GM12864 (cell line): ENCODE results near the gene CHRNA3.

ENCODE experiments used
- DNase-seq: peaks from one replicate; pipeline ENCODE4 v3.0.0-alpha.2; 2011; ENCODE audit warnings: low read depth
- H3K4me3 ChIP-seq: 2 replicates; pipeline ENCODE4 v1.5.1; 2011; ENCODE audit warnings: mild to moderate bottlenecking, low read depth, low read length, control low read depth
- TF ChIP-seq, protein P1 (sequence below): IDR thresholded peaks from 2 replicates; pipeline ENCODE4 v1.5.1; 2011; ENCODE audit warnings: low read depth, mild to moderate bottlenecking, moderate library complexity, low read length, control low read depth, inconsistent platforms; ENCODE audit errors: missing control alignments

The CHRNA3 gene

DNA sequence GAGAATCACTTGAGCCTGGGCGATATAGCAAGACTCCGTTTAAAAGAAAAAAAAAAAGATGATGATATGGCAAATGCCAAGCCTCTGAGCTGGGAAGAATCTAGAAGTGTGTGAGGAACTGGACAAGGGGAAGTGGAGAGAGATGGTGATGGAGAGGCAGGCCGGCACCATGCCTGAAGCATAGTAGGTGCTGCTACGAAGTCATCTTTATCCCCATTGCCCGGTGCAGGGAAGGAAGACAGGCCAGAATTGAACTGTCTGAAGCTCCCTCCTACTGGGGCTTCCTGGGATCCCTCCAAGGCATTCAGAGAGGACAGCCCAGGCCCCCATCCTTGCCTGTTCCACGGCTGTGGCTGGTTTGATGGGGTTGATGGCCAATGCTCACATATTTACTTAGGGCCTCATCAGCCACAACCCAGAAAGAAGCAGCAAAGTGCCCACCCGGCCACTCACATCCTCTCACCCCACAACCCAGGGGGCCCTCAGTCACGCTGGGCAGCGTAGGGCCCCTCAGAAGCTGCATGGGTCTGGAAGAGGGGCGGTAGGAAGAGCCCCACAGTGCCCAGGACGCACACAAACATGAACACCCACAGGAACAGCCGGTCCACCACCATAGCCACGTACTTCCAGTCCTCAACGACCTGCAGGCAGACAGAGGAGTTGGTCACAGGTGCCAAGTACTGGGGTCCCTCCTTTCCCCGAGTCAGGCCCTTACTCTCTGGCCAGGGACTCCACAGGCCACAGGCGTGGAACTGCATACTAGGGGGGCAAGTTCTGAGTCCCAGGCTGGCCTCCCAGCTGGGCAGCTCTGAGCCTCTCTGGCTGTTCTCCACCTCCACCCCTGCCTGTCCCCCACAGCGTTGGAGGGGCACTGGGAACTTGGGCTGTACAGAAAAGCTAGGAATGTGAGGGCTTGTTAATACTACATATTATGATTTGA lies 4.1 kb upstream of the CHRNA3 start:
- TF ChIP-seq, protein P1, sequence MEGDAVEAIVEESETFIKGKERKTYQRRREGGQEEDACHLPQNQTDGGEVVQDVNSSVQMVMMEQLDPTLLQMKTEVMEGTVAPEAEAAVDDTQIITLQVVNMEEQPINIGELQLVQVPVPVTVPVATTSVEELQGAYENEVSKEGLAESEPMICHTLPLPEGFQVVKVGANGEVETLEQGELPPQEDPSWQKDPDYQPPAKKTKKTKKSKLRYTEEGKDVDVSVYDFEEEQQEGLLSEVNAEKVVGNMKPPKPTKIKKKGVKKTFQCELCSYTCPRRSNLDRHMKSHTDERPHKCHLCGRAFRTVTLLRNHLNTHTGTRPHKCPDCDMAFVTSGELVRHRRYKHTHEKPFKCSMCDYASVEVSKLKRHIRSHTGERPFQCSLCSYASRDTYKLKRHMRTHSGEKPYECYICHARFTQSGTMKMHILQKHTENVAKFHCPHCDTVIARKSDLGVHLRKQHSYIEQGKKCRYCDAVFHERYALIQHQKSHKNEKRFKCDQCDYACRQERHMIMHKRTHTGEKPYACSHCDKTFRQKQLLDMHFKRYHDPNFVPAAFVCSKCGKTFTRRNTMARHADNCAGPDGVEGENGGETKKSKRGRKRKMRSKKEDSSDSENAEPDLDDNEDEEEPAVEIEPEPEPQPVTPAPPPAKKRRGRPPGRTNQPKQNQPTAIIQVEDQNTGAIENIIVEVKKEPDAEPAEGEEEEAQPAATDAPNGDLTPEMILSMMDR: no peak
- DNase-seq: no peak
- no peak overlapping the region for H3K4me3 ChIP-seq

DNA sequence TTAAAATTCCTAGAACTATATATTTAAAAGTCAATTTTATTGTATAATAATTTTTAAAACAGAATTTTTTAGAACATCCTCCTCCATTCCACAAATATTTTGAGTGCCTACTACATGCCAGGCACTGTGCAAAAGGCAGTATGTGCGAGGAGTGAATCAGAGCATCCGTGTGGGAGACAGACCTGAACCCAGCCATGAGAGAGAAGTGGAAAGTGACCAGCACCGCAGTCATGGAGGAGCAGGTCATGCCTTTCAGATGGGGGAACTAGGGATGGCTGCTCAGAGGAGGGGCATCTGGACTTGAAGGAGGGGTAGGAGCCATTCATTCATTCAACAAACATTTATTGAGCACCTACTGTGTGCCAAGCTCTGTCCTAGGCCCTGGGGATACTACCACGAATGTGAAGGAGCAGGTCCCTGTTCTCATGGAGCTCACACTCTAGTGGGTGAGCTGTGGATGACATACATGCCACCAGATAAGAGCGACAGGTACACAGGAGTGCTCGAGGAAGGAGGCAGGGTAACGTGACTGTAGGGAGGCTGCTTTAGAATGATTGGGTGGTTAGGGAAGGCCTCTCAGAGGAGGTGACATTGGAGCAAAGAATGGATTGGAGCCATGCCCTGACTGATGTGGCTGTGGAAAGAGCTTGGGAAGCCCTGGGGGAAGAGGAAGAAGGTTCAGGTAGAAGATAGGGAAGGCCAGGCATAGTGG lies 3.1 kb upstream of the CHRNA3 start:
- no peak overlapping the region for H3K4me3 ChIP-seq
- TF ChIP-seq, protein P1: no peak
- DNase-seq: no peak

DNA sequence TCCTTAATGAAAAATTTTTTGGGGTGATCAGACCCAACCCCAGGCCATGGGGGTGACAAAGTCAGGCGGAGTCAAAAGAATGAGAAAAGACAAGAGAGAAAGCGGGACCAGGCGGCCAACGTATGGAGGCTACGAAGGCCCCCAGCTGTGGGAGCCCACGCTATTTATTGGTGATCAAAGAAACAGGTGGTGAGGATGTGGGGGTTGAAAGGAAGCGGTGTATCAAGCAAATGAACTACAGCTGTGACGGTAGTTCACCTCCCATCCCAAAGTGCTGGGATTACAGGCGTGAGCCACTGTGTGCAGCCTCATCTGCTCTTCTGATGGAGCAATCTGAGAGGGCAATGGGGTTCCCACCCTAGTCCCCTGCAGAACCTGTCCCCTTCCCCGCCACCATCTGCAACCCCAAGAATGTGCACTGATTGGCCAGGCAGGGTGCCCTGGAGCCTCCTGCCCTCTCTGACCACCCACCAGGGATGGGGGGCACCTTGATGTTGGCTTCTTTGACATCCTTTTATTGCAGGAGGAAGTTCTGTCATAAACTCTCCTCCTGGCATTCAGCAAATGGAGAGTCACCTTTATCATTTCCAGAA lies 1.1 kb upstream of the CHRNA3 start:
- no peak overlapping the region for H3K4me3 ChIP-seq
- DNase-seq: no peak
- TF ChIP-seq, protein P1: no peak

DNA sequence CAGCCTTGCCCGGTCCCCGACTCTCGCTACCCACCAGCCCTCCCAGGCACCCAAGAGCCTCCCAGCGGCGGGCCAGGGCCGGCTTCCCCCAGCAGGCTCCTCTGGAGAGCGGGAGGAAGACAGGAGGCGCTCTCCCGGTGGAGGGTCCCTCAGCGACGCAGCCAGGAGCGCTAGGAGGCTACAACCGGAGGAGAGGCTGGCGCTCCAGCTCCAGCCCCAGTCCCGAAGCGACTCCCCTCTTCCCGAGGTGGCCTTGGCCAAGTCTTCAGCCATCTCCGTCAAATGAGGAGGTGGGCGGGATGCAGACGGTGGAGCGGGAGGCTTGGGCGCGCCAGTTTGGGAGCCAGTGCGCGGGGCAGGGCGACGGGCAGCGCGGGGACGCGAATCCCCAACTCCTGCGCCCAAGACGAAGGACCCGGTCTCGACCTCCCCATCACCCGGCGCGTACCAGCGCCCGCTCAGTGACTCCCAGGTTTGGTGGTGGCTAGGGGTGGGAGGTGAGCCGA lies 722 bp downstream of the CHRNA3 start:
- TF ChIP-seq, protein P1: no peak
- DNase-seq: no peak
- H3K4me3 ChIP-seq: no peak overlapping the region

DNA sequence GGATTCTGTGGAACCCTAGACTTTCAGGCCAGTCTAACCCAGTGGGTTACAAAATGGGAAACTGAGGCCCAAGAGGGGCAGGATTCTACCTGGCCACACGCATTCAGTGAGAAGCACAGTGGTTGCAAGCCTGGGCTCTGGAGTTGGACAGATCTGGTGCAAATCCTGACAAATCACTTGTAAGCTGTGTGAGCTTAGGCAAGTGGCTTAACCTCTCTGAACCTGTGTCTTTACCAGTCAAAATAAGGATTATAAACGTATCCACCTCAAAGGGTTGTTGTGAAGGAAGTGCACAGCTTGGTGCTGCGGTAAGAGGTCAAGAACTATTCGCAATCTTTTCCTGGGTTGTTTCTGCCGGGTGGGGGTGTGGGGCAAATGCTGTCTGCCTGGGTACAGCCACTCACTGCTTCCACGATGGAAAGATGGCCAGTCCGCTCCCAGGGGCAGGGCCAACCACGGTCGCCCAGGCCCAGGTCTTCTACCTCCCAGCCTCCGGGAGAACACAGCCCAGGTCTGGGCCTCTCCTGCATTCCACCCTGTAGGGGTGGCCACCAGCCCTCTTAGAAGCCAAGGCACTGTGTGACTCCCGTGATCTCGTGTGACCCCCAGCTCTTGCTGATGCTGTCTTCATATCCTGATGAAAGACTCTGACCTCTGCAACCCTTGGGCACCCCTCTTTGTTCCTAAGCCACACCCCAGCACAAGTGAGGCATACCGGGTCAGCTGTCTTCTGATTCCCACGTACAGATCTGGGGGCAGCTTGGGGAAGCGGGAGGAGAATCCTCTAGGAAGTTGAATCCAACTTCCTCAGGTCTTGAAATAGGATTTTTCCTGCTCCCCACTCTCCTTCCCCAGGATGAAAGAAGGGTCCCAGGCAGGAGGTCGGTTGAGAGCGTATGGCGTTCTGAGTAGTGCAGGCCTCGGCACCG lies 1.5 kb downstream of the CHRNA3 start:
- no peak for DNase-seq
- no peak overlapping the region for H3K4me3 ChIP-seq
- TF ChIP-seq, protein P1: no peak

DNA sequence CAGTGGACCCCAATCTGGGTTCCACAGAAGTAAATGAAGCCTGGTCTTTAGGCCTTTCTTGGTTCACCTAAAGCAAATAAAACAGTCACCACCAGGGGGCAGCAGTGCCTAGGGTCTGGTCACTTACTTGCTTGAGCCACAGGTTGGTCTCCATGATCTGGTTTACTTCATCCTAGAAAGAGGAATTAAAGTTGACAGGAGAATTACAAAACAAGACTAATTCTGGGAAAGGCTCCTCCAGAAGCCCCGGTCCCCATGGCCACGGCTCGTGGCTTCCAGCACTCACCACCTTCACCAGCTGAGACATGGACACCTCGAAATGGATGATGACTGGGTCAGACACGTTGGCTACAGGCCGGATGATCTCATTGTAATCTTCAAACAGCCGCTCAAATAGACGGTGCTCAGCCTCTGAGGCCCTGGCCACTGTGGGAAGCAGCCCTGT lies 2.3 kb downstream of the CHRNA3 start:
- no peak overlapping the region for H3K4me3 ChIP-seq
- TF ChIP-seq, protein P1: peak; percentile 80
- peak; percentile 55 for DNase-seq
